Measurements from ENCODE around the gene APCDD1. TPM values are rescaled to one million over a fixed set of nuclear protein-coding genes. Genes with fewer than 3 reads are reported as not detected.

Gene APCDD1
- total and polyA plus RNA-seq, 2 of the 8 experiments (the other 6 are each of a cell fraction or from before 2014, with no cell fraction given) = 2.6 to 3.6 TPM

DNA sequence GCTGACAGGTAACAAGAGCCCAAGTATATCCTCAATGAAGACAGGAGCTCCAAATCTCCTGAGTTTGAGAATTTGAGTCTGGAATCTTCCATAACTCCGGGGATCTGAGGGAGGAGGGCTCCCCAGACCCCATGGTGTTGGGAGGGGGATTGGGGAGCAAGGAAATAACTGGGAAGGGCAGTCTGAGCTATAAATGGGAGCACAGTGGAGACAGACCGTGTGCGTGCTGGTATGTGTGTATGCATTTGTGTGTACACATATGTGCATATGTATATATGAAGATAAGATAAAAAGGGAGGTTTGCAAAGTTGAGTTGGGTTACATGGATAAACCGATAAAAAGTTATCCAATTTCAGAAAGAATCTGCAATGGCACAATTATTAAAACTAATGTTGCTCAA lies 2.3 kb downstream of the APCDD1 start:
- Histone ChIP-seq H3K4me2 (ENCODE audit: insufficient read depth in 1 of 2, low read depth in 2 of 2, low read length in 2 of 2) (no peak overlapping the region), H4K91ac (replicated peaks; ENCODE audit: insufficient read length, low read length) (no peak overlapping the region), H2BK20ac (ENCODE audit: low read length) (no peak overlapping the region), H2BK15ac (ENCODE audit: low read length) (no peak overlapping the region), H3K27ac (ENCODE audit: low read depth, low read length) (no peak overlapping the region), H4K8ac (ENCODE audit: extremely low read depth, insufficient read depth, low read length) (no peak overlapping the region), H3K9ac (replicated peaks in 1 of 4; ENCODE audit: extremely low read depth in 1 of 4, low read depth in 3 of 4, low read length in 3 of 4) (no peak overlapping the region), H3K23ac (ENCODE audit: insufficient read length) (no peak overlapping the region), H2AFZ (ENCODE audit: low read length) (no peak overlapping the region), H2BK120ac (replicated peaks; ENCODE audit: low read depth, low read length) (no peak overlapping the region), H2AK5ac (ENCODE audit: low read depth, low read length) (no peak overlapping the region), H3K4ac (replicated peaks; ENCODE audit: insufficient read length, low read depth, low read length) (no peak overlapping the region), H3K4me1 (replicated peaks in 1 of 4; ENCODE audit: control insufficient read depth in 3 of 4, insufficient read depth in 4 of 4, low read length in 3 of 4) (peaks cover 0 to 11% (median 5%) of the 10 kb centered on the region in 4 experiments; a peak in 6 of 7 replicates), H3K23me2 (ENCODE audit: low read depth, low read length) (peaks cover 7% of the 10 kb centered on the region; the same call in 1 of the 2 replicates), H2BK5ac (ENCODE audit: low read depth, low read length) (no peak overlapping the region), H3K14ac (ENCODE audit: insufficient read length) (no peak overlapping the region), H4K5ac (ENCODE audit: insufficient read length, low read depth, low read length) (no peak overlapping the region), H3K27me3 (replicated peaks in 1 of 4; ENCODE audit: control insufficient read depth in 3 of 4, extremely low read depth in 1 of 4, insufficient read depth in 3 of 4, low read length in 3 of 4) (peaks cover 5 to 25% (median 19%) of the 10 kb centered on the region in 4 experiments; a peak in 6 of 7 replicates), H3K79me1 (ENCODE audit: low read depth, low read length) (no peaks in the 10 kb centered on the region), H3K4me3 (ENCODE audit: extremely low read depth in 1 of 4, insufficient read depth in 2 of 4, low read depth in 3 of 4, low read length in 4 of 4) (no peak overlapping the region), H3K9me3 (ENCODE audit: insufficient read depth in 2 of 2, low read depth in 1 of 2, low read length in 1 of 2) (no peaks in the 10 kb centered on the region), H3K18ac (ENCODE audit: extremely low read depth, low read length) (no peak overlapping the region), H4K20me1 (replicated peaks in 1 of 2; ENCODE audit: control insufficient read depth in 1 of 2, insufficient read depth in 2 of 2, low read length in 2 of 2) (peaks cover 0 to 2% of the 10 kb centered on the region in 2 experiments), H3K79me2 (ENCODE audit: control insufficient read depth in 1 of 2, insufficient read depth in 2 of 2, low read length in 2 of 2) (no peaks in the 10 kb centered on the region), H2BK12ac (ENCODE audit: low read depth, low read length) (no peak overlapping the region), H3K36me3 (ENCODE audit: control insufficient read depth in 2 of 4, insufficient read depth in 4 of 4, low read length in 3 of 4) (no peaks in the 10 kb centered on the region), H3K56ac (replicated peaks; ENCODE audit: insufficient read length, low read depth, low read length) (no peak overlapping the region)
- WGBS, 2 experiments (ENCODE audit: extremely low coverage in 1 of 2, insufficient coverage in 1 of 2, insufficient read length in 1 of 2, insufficient replicate concordance in 2 of 2, low coverage in 1 of 2, low lambda C conversion rate in 2 of 2, missing lambda C conversion rate in 1 of 2) = 84% methylated on average over 4 of the region's 4 CpGs; no CpG with 5 or more reads in 1 of the 2 experiments
- ChIA-PET CTCF (ENCODE audit: partially characterized antibody) (interaction anchor here (1.2 kb wide), 1 partner anchor 26 kb away, joined by 3 read pairs; no protein-coding TSS in a partner anchor), POLR2A (ENCODE audit: partially characterized antibody) (no interaction called here)
- FAIRE-seq (no peak), DNase-seq (ENCODE audit: low read depth in 1 of 2, low spot score in 2 of 2) (no peak)
- TF ChIP-seq TAF7 (optimal IDR thresholded peaks at IDR 0.05; ENCODE audit: borderline replicate concordance, low read depth, low read length) (no peak), CBX5 (IDR thresholded peaks at IDR 0.05; ENCODE audit: low read depth, low read length) (no peak), SP2 (IDR thresholded peaks at IDR 0.05; ENCODE audit: low read length) (no peak), FOSL1 (IDR thresholded peaks at IDR 0.05; ENCODE audit: insufficient read depth, low read depth, low read length) (no peak), TCF12 (IDR thresholded peaks at IDR 0.05; ENCODE audit: low read depth, low read length) (no peak), EGR1 (IDR thresholded peaks at IDR 0.05; ENCODE audit: borderline replicate concordance, low read depth, low read length) (no peak), CHD1 (IDR thresholded peaks at IDR 0.05; ENCODE audit: low read depth, low read length) (no peak), SP1 (IDR thresholded peaks at IDR 0.05; ENCODE audit: low read depth, low read length) (no peak), CREB1 (IDR thresholded peaks at IDR 0.05) (no peak), BACH1 (IDR thresholded peaks at IDR 0.05; ENCODE audit: low read length) (no peak), KDM4A (IDR thresholded peaks at IDR 0.05; ENCODE audit: low read depth, low read length, severe bottlenecking) (no peak), ZNF274 (IDR thresholded peaks at IDR 0.05; ENCODE audit: borderline replicate concordance, extremely low read depth, low read length) (no peak), SRF (IDR thresholded peaks at IDR 0.05; ENCODE audit: low read depth, low read length) (no peak), BRCA1 (IDR thresholded peaks at IDR 0.05; ENCODE audit: low read depth, low read length) (no peak), POLR2A (IDR thresholded peaks at IDR 0.05; ENCODE audit: control extremely low read depth in 1 of 2, low read depth in 2 of 2, low read length in 2 of 2) (no peak)
- TF ChIP-seq, protein P1, sequence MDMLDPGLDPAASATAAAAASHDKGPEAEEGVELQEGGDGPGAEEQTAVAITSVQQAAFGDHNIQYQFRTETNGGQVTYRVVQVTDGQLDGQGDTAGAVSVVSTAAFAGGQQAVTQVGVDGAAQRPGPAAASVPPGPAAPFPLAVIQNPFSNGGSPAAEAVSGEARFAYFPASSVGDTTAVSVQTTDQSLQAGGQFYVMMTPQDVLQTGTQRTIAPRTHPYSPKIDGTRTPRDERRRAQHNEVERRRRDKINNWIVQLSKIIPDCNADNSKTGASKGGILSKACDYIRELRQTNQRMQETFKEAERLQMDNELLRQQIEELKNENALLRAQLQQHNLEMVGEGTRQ (IDR thresholded peaks at IDR 0.05; ENCODE audit: low read length) = no peak

Data from H1 (cell line).